Amniotic epithelial cell (primary cell): ENCODE data around the gene FLRT2.

Experiments used
- DNase-seq: peaks from one replicate; pipeline ENCODE4 v3.0.0-alpha.2; 2010; ENCODE audit warnings: low read depth

The FLRT2 gene

GRCh38 chr14:85529803-85530574 lies at the start of gene FLRT2:
TSS of gene FLRT2 (plus strand) at chr14:85530144. CDS start at chr14:85621515, 91,371 bp downstream.
- DNase-seq = peak; percentile 80

GRCh38 chr14:85481471-85481870 lies 48.5 kb upstream of the FLRT2 start:
- no peak for DNase-seq

- no peak for DNase-seq
These were observed 47.4 kb upstream of the FLRT2 start for GRCh38 chr14:85482552-85482951.

GRCh38 chr14:85483037-85483436 lies 46.9 kb upstream of the FLRT2 start:
- DNase-seq = peak; percentile 31

GRCh38 chr14:85483652-85484051 lies 46.3 kb upstream of the FLRT2 start:
- no peak for DNase-seq

- peak; percentile 35 for DNase-seq
These were observed 42.7 kb upstream of the FLRT2 start for GRCh38 chr14:85487215-85487614.

- no peak for DNase-seq
These were observed 28.2 kb upstream of the FLRT2 start for GRCh38 chr14:85501751-85502150.

GRCh38 chr14:85508863-85509262 lies 21.1 kb upstream of the FLRT2 start:
- DNase-seq = peak; percentile 9

GRCh38 chr14:85512451-85512850 lies 17.5 kb upstream of the FLRT2 start:
- no peak for DNase-seq

- no peak for DNase-seq
These were observed 15.5 kb upstream of the FLRT2 start for GRCh38 chr14:85514487-85514886.

GRCh38 chr14:85516239-85517113 lies 13.5 kb upstream of the FLRT2 start:
- peak; percentile 89 for DNase-seq

GRCh38 chr14:85517114-85517688 lies 12.7 kb upstream of the FLRT2 start:
- no peak for DNase-seq

- peak; percentile 8 for DNase-seq
These were observed 10.2 kb upstream of the FLRT2 start for GRCh38 chr14:85519661-85520305.

- no peak for DNase-seq
These were observed 9.4 kb upstream of the FLRT2 start for GRCh38 chr14:85520581-85520980.

GRCh38 chr14:85523624-85524023 lies 6.3 kb upstream of the FLRT2 start:
- no peak for DNase-seq

GRCh38 chr14:85527006-85527405 lies 2.9 kb upstream of the FLRT2 start:
- DNase-seq = peak; percentile 52

- peak; percentile 35 for DNase-seq
These were observed 2.4 kb upstream of the FLRT2 start for GRCh38 chr14:85527445-85528035.

- DNase-seq = peak; percentile 92
These were observed 1.7 kb upstream of the FLRT2 start for GRCh38 chr14:85528080-85528896.

GRCh38 chr14:85528897-85529631 lies 880 bp upstream of the FLRT2 start:
- peak; percentile 84 for DNase-seq

GRCh38 chr14:85530626-85531025 lies 682 bp downstream of the FLRT2 start:
- DNase-seq = no peak
